PC-9 (cell line): ENCODE results near the gene KLHL42.

Experiments used
- EZH2 ChIP-seq: fragments of 200-600 bp; sonication (generic); IDR thresholded peaks from 2 replicates; pipeline ENCODE4 v1.8.0; 2017; ENCODE audit warnings: antibody characterized with exemption, low read depth
- TF ChIP-seq, protein P1 (sequence below): fragments of 200-600 bp; sonication (generic); conservative IDR thresholded peaks from 2 replicates; pipeline ENCODE4 v1.6.1; 2017; ENCODE audit warnings: mixed run types, antibody characterized with exemption, mild to moderate bottlenecking, moderate library complexity

DNA sequence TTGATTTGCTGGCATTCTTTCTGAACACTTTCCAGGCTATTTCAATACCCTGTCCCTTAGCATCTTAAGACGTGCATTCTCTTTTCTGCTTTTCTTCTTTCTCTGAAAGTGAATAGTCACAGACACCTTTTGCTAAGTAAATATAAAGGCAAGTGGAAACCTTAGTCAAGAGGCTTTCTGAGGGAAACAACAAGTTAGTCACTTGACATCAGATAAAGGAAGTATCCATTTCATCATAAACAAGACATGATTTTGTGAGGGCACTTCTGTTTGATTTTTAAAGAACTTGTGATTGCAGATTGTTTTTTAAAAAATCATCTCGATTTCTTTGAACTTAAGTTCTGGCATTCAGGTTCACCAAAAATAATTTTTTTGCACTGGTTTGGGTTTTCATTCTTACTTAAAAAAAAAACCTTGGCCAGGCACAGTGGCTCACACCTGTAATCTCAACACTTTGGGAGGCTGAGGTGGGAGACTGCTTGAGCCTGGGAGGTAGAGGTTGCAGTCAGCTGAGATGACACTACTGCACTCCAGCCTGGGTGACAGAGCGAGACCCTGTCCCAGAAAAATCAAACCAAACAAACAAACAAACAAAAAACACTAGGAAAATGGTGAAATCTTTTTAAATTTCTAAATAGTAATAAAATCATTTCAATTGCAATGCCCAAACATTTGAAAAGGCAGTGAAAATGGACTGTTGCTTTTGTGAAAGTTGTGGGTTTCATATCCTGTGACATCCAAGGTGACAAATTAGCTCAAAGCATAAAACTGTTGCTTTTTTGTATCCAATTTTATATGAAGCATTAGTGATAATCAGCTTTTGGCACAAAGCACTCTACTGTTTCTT lies 8.3 kb upstream of the KLHL42 start:
- TF ChIP-seq, protein P1, sequence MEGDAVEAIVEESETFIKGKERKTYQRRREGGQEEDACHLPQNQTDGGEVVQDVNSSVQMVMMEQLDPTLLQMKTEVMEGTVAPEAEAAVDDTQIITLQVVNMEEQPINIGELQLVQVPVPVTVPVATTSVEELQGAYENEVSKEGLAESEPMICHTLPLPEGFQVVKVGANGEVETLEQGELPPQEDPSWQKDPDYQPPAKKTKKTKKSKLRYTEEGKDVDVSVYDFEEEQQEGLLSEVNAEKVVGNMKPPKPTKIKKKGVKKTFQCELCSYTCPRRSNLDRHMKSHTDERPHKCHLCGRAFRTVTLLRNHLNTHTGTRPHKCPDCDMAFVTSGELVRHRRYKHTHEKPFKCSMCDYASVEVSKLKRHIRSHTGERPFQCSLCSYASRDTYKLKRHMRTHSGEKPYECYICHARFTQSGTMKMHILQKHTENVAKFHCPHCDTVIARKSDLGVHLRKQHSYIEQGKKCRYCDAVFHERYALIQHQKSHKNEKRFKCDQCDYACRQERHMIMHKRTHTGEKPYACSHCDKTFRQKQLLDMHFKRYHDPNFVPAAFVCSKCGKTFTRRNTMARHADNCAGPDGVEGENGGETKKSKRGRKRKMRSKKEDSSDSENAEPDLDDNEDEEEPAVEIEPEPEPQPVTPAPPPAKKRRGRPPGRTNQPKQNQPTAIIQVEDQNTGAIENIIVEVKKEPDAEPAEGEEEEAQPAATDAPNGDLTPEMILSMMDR, result no peak
- TF ChIP-seq EZH2, result no peak
